HS-5 (cell line): ENCODE measurements around the gene C7.
"Not testable (repeated sequence)": the region's sequence is repeated elsewhere in the genome, so short reads cannot be mapped to it uniquely, and the experiment has no call there.

Experiments used
- DNase-seq: peaks from one replicate; pipeline ENCODE4 v3.0.0-alpha.2; 2012; ENCODE audit warnings: low read depth

The C7 gene

GRCh38 chr5:40909264-40909663 lies at the start of gene C7:
C7 (plus strand) TSS chr5:40909497; CDS start chr5:40909611, 114 bp downstream.
- no peak for DNase-seq

GRCh38 chr5:40860711-40861110 lies 48.6 kb upstream of the C7 start:
- no peak for DNase-seq

GRCh38 chr5:40865004-40865403 lies 44.3 kb upstream of the C7 start:
- DNase-seq = not testable (repeated sequence)

GRCh38 chr5:40866844-40867243 lies 42.5 kb upstream of the C7 start:
- no peak for DNase-seq

GRCh38 chr5:40869384-40869783 lies 39.9 kb upstream of the C7 start:
- no peak for DNase-seq

- DNase-seq = no peak
Measured at GRCh38 chr5:40871177-40871576, 38.1 kb upstream of the C7 start.

GRCh38 chr5:40872253-40872652 lies 37.0 kb upstream of the C7 start:
- not testable (repeated sequence) for DNase-seq

- DNase-seq = no peak
Measured at GRCh38 chr5:40873286-40873880, 35.9 kb upstream of the C7 start.

GRCh38 chr5:40875958-40876357 lies 33.3 kb upstream of the C7 start:
- DNase-seq = no peak

GRCh38 chr5:40877371-40877988 lies 31.8 kb upstream of the C7 start:
- no peak for DNase-seq

GRCh38 chr5:40879163-40879942 lies 29.9 kb upstream of the C7 start:
- DNase-seq = peak; percentile 25

GRCh38 chr5:40882291-40882690 lies 27.0 kb upstream of the C7 start:
- no peak for DNase-seq

- DNase-seq = not testable (repeated sequence)
Measured at GRCh38 chr5:40883051-40883450, 26.2 kb upstream of the C7 start.

GRCh38 chr5:40895440-40896425 lies 13.6 kb upstream of the C7 start:
- DNase-seq = not testable (repeated sequence)

GRCh38 chr5:40904205-40904993 lies 4.9 kb upstream of the C7 start:
- DNase-seq = peak; percentile 50

- no peak for DNase-seq
Measured at GRCh38 chr5:40904994-40905306, 4.3 kb upstream of the C7 start.

GRCh38 chr5:40906351-40906751 lies 2.9 kb upstream of the C7 start:
- no peak for DNase-seq

GRCh38 chr5:40909723-40910122 lies 426 bp downstream of the C7 start:
- no peak for DNase-seq

GRCh38 chr5:40911266-40911665 lies 2.0 kb downstream of the C7 start:
- no peak for DNase-seq

GRCh38 chr5:40914835-40915234 lies 5.5 kb downstream of the C7 start:
- no peak for DNase-seq

GRCh38 chr5:40915341-40915926 lies 6.1 kb downstream of the C7 start:
- no peak for DNase-seq
